OCI-LY7 (cell line): ENCODE measurements around the gene GRK6.

Experiments
- CTCF ChIP-seq: fragments of 200-600 bp; sonication (generic); conservative IDR thresholded peaks from 2 replicates; pipeline ENCODE4 v1.5.1; 2014; ENCODE audit warnings: mild to moderate bottlenecking, antibody characterized with exemption, low read length, moderate library complexity, mixed read lengths
- EZH2phosphoT487 ChIP-seq: fragments of 200-600 bp; sonication (generic); IDR thresholded peaks from 2 replicates; pipeline ENCODE4 v1.6.1; 2018; ENCODE audit warnings: low read depth, borderline replicate concordance, mild to moderate bottlenecking, mixed run types, antibody characterized with exemption, low read length, moderate library complexity, mixed read lengths

GRCh38 chr5:177392765-177393164 lies 33.7 kb upstream of the GRK6 start:
- TF ChIP-seq CTCF (no peak), EZH2phosphoT487 (no peak)
